ENCODE results near the gene RGSL1.

Gene RGSL1

DNA sequence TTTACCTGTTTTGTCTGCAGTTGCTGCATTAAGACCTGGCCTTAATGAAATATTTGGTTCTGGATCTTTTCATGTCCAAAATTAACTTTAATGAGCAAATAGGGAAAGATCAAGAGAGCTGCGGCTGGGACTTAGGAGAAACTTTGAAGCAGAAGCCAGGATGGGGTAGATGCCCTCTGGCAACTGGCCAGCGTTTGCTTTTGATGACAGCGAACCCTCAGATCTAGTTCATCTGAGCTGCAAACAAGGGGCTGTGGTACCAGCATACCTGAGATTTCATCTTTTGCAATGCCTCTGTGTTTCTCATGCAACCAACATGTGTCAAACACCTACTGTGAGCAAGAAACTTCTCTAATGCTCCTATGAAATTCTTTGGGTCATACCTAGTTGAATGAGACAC, 36.5 kb upstream of the RGSL1 start:
- Histone ChIP-seq H3K4me2 (ENCODE audit: insufficient read depth, low read length) (no peak overlapping the region), H2AFZ (ENCODE audit: low read depth, low read length) (no peak overlapping the region), H3K4me3 (ENCODE audit: low read depth in 1 of 2, low read length in 2 of 2) (no peak overlapping the region), H3K79me2 (ENCODE audit: insufficient read depth, low read length) (no peaks in the 10 kb centered on the region), H3K9ac (ENCODE audit: low read depth, low read length) (no peak overlapping the region), H3K4me1 (ENCODE audit: insufficient read depth, low read length) (no peaks in the 10 kb centered on the region), H3K27me3 (ENCODE audit: insufficient read depth, low read length, poor library complexity) (peaks cover 3% of the 10 kb centered on the region), H4K20me1 (ENCODE audit: insufficient read depth, low read length) (no peaks in the 10 kb centered on the region), H3K27ac (ENCODE audit: low read length) (no peak overlapping the region), H3K36me3 (ENCODE audit: insufficient read depth, low read length) (no peaks in the 10 kb centered on the region), H3K9me3 (ENCODE audit: insufficient read depth, low read length, severe bottlenecking) (no peaks in the 10 kb centered on the region)
- DNase-seq, result no peak
- no peak for ATAC-seq (ENCODE audit: insufficient read depth, low read depth)
- TF ChIP-seq, protein P1, sequence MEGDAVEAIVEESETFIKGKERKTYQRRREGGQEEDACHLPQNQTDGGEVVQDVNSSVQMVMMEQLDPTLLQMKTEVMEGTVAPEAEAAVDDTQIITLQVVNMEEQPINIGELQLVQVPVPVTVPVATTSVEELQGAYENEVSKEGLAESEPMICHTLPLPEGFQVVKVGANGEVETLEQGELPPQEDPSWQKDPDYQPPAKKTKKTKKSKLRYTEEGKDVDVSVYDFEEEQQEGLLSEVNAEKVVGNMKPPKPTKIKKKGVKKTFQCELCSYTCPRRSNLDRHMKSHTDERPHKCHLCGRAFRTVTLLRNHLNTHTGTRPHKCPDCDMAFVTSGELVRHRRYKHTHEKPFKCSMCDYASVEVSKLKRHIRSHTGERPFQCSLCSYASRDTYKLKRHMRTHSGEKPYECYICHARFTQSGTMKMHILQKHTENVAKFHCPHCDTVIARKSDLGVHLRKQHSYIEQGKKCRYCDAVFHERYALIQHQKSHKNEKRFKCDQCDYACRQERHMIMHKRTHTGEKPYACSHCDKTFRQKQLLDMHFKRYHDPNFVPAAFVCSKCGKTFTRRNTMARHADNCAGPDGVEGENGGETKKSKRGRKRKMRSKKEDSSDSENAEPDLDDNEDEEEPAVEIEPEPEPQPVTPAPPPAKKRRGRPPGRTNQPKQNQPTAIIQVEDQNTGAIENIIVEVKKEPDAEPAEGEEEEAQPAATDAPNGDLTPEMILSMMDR (IDR thresholded peaks at IDR 0.05; ENCODE audit: borderline replicate concordance, extremely low read depth, low read length, poor library complexity, severe bottlenecking), result no peak
- no peak for TF ChIP-seq EZH2 (IDR thresholded peaks at IDR 0.05; ENCODE audit: borderline replicate concordance, low read depth, low read length, severe bottlenecking)

DNA sequence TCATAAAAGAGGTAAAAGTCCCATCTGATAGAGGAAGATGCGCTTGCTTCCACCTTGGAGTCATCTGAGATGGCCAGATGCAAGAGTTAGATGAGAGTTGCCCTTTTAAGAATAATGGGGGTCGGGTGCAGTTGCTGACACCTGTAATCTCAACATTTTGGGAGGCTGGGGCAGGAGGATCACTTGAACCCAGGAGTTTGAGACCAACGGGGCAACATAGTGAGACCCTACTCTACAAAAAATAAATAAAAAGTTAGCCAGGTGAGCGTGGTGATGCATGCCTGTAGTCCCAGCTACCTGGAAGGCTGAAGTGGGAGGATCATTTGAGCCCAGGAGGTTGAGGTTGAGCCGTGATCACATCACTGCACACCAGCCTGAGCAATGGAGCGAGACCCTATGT, 36.0 kb upstream of the RGSL1 start:
- no peak for DNase-seq
- Histone ChIP-seq H4K20me1 (ENCODE audit: insufficient read depth, low read length) (no peaks in the 10 kb centered on the region), H3K36me3 (ENCODE audit: insufficient read depth, low read length) (no peaks in the 10 kb centered on the region), H2AFZ (ENCODE audit: low read depth, low read length) (no peak overlapping the region), H3K9ac (ENCODE audit: low read depth, low read length) (no peak overlapping the region), H3K4me3 (ENCODE audit: low read depth in 1 of 2, low read length in 2 of 2) (no peak overlapping the region), H3K79me2 (ENCODE audit: insufficient read depth, low read length) (no peaks in the 10 kb centered on the region), H3K4me2 (ENCODE audit: insufficient read depth, low read length) (no peak overlapping the region), H3K27me3 (ENCODE audit: insufficient read depth, low read length, poor library complexity) (peaks cover 3% of the 10 kb centered on the region), H3K27ac (ENCODE audit: low read length) (no peak overlapping the region), H3K9me3 (ENCODE audit: insufficient read depth, low read length, severe bottlenecking) (no peaks in the 10 kb centered on the region), H3K4me1 (ENCODE audit: insufficient read depth, low read length) (no peaks in the 10 kb centered on the region)
- ATAC-seq (ENCODE audit: insufficient read depth, low read depth), result no peak
- TF ChIP-seq EZH2 (IDR thresholded peaks at IDR 0.05; ENCODE audit: borderline replicate concordance, low read depth, low read length, severe bottlenecking), result no peak
- TF ChIP-seq, protein P1 (IDR thresholded peaks at IDR 0.05; ENCODE audit: borderline replicate concordance, extremely low read depth, low read length, poor library complexity, severe bottlenecking), result no peak

DNA sequence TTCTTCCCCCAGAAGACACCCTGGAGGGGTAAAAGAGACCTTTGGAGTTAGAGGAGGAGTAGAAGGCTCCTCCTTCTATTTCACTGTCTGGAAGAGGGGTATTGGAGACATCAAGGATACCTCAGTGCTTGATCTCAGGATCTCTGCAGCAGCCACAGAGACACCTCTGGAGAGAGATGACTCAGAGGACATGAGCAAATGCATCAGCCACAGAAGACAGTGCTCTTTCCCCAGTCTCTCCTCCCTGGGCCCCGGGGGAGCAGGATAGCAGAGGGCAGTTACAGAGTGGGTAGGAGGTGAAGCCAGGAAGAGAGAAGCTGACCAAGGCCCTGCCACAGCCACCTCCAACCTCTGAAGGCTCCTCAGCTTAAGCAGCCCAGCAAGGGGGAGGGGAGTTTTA, 34.2 kb upstream of the RGSL1 start:
- peaks cover 3% of the 10 kb centered on the region for H3K27me3 ChIP-seq (ENCODE audit: insufficient read depth, low read length, poor library complexity)
- H3K36me3 ChIP-seq (ENCODE audit: insufficient read depth, low read length), result no peaks in the 10 kb centered on the region
- H3K4me3 ChIP-seq (ENCODE audit: low read depth in 1 of 2, low read length in 2 of 2), result no peak overlapping the region
- H2AFZ ChIP-seq (ENCODE audit: low read depth, low read length), result no peak overlapping the region
- ATAC-seq (ENCODE audit: insufficient read depth, low read depth), result no peak; the same call in 2 of the 3 replicates
- no peak for DNase-seq
- no peaks in the 10 kb centered on the region for H3K9me3 ChIP-seq (ENCODE audit: insufficient read depth, low read length, severe bottlenecking)
- H3K27ac ChIP-seq (ENCODE audit: low read length), result no peak overlapping the region
- TF ChIP-seq EZH2 (IDR thresholded peaks at IDR 0.05; ENCODE audit: borderline replicate concordance, low read depth, low read length, severe bottlenecking), result no peak
- TF ChIP-seq, protein P1 (IDR thresholded peaks at IDR 0.05; ENCODE audit: borderline replicate concordance, extremely low read depth, low read length, poor library complexity, severe bottlenecking), result no peak
- no peak overlapping the region for H3K4me2 ChIP-seq (ENCODE audit: insufficient read depth, low read length)
- H3K9ac ChIP-seq (ENCODE audit: low read depth, low read length), result no peak overlapping the region
- no peaks in the 10 kb centered on the region for H4K20me1 ChIP-seq (ENCODE audit: insufficient read depth, low read length)
- H3K4me1 ChIP-seq (ENCODE audit: insufficient read depth, low read length), result no peaks in the 10 kb centered on the region
- H3K79me2 ChIP-seq (ENCODE audit: insufficient read depth, low read length), result no peaks in the 10 kb centered on the region

Data from DND-41 (cell line).